ENCODE data around the gene COL4A1.

COL4A1 gene

DNA sequence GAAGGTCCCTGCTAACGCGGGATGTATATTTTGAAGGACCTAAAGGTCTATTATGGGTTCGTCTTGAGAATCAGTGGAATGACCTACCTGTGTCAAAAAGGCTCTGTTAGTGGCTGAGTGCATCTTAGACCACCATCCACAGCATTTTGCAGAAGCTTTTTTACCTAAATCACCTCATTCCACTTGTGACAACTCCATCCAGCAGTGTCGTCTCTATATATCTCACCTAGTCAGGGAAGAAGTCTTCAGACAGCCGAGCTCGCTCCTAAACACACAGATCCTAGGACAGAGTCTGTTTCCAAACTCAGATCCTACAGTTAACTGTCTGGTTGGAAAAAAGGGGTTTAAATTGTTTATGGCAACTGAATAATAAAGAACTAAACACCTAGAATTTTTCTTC lies 33.7 kb downstream of the COL4A1 start:
- no peak for DNase-seq (ENCODE audit: low read depth)

DNA sequence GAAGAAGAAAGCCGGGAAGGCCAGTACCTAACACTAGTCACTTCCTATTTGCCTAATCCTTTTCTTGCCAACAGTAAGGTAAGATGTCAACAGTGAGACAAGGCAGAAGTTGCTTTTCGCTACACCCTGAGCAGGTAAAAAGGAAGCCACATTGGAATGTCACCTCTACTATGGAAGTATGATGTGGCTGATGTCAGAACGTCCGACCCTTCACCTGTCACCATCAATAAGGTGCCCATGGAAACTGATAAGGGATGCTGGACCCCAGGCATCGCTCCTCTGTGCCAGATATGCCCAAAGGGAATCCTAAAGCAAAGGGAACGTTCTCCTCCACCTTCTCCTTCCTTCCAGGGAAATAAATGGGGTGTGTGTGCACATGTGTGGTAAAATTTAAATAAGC lies 34.3 kb downstream of the COL4A1 start:
- DNase-seq (ENCODE audit: low read depth), result no peak

- DNase-seq (ENCODE audit: low read depth), result no peak
Measured at GRCh38 chr13:110272227-110272626, 34.7 kb downstream of the COL4A1 start.

DNA sequence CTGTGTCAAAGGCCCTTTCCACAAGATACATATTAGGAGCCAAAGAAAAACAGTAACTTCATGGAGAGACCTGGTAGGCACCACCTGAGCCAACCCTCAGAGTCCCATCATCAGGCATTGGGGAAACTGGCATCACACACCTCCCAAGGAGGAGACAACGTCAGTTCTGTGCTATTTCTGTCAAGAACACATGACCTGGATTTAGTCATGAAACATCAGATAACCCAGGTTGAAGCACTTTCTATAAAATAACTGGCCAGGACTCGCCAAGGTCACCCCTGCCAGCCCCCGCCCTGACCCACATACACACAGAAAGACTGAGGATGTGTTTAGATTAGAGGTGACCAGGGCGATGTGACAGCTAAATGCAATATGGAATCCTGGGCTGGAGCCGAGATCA lies 35.6 kb downstream of the COL4A1 start:
- DNase-seq (ENCODE audit: low read depth), result no peak

- DNase-seq (ENCODE audit: low read depth), result no peak
Measured at GRCh38 chr13:110270507-110270906, 36.5 kb downstream of the COL4A1 start.

- DNase-seq (ENCODE audit: low read depth), result no peak
Measured at GRCh38 chr13:110269509-110270185, 37.3 kb downstream of the COL4A1 start.

GRCh38 chr13:110268576-110269185 lies 38.3 kb downstream of the COL4A1 start:
- no peak for DNase-seq (ENCODE audit: low read depth)

- no peak for DNase-seq (ENCODE audit: low read depth)
Measured at GRCh38 chr13:110268061-110268460, 38.9 kb downstream of the COL4A1 start.

- DNase-seq (ENCODE audit: low read depth), result no peak
Measured at GRCh38 chr13:110266983-110267382, 40.0 kb downstream of the COL4A1 start.

DNA sequence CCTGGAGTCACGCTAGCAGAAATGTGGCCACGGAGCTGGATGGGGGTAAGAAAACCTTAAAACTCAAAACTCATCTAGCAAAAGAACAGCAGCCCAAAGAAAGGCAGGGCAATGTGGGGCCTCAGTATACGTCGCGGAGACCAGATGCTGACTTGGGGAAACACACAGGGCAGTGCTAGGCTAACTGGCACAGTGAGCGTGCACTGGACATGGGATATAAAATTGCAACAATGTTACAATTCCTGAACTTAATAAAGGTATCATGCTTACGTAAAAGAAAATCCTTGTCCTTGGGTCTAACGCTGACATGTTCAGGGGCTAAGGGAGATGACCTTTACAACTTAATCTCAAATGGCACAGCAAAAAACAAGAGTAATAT lies 40.5 kb downstream of the COL4A1 start:
- no peak for DNase-seq (ENCODE audit: low read depth)

- DNase-seq (ENCODE audit: low read depth), result no peak
Measured at GRCh38 chr13:110265682-110266430, 41.1 kb downstream of the COL4A1 start.

- no peak for DNase-seq (ENCODE audit: low read depth)
Measured at GRCh38 chr13:110265341-110265681, 41.6 kb downstream of the COL4A1 start.

DNA sequence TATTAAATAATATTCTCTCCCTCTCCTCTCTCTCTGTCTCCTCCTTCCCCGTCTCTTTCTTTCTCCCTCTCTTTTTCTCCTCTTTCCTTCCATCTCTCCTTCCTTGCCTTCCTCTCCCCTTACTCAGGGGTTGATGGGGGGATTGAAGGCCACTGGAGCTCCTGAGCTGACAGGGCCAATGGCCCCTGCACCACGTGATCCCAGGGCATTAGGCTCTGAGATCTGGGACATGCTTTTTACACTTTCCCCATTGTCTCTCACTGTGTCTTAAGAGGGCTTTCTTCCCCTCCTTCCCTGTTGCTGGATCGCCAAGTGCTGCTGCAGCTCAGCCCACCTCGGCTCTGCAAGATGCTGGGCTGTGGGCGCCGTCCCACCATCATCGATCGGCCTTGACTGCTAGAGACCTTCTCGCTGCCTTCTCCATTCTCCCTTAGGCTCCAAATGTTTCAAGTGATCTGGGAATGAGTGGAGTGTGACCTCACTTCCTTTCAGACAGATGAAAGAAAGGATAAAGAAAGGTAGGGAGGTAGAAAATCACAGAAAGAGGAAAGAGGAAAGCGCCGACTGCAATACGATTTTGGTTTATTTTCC lies 42.2 kb downstream of the COL4A1 start:
- no peak for DNase-seq (ENCODE audit: low read depth)

- no peak for DNase-seq (ENCODE audit: low read depth)
Measured at GRCh38 chr13:110263888-110264287, 43.1 kb downstream of the COL4A1 start.

GRCh38 chr13:110263404-110263803 lies 43.6 kb downstream of the COL4A1 start:
- DNase-seq (ENCODE audit: low read depth), result no peak

DNA sequence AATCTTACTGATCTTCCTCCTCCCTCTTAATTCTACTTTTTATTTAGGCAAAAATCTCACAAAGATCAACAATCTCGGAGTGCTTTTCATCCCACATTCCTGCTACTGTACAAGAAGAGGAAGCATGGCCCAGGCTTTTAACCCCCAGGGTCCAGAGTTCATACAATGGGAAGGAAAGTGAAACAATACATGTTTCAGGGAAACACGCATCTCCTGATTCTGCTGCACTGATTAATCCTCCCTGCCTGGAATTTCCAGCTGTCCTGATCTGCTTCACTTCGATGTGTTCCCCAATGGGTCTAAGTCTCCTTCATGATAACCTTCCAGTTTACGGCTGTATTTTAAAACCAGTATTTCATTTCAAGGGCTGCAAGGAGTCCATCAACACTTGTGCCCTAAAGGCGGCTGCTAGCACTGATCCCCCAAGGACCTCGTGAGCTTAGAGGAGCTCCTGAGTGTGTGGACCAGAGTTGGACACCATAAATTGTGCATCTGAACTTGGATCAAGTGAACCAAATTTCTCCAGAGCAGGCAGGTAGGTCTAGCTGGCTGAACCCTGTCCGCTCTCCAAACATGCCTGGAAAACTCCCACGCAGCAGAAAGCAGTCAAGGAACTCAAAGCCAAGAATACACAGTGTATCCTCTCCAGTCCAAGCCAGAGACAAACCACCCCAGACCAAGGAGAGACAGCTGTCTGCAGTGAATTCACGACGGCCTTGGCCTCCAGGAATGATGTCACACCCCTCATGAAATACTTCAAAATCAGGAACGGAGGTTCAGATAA lies 44.3 kb downstream of the COL4A1 start:
- DNase-seq (ENCODE audit: low read depth), result no peak

- DNase-seq (ENCODE audit: low read depth), result no peak
Measured at GRCh38 chr13:110262082-110262436, 44.9 kb downstream of the COL4A1 start.

- DNase-seq (ENCODE audit: low read depth), result no peak
Measured at GRCh38 chr13:110261166-110262081, 45.5 kb downstream of the COL4A1 start.

- DNase-seq (ENCODE audit: low read depth), result no peak
Measured at GRCh38 chr13:110259651-110260050, 47.3 kb downstream of the COL4A1 start.

DNA sequence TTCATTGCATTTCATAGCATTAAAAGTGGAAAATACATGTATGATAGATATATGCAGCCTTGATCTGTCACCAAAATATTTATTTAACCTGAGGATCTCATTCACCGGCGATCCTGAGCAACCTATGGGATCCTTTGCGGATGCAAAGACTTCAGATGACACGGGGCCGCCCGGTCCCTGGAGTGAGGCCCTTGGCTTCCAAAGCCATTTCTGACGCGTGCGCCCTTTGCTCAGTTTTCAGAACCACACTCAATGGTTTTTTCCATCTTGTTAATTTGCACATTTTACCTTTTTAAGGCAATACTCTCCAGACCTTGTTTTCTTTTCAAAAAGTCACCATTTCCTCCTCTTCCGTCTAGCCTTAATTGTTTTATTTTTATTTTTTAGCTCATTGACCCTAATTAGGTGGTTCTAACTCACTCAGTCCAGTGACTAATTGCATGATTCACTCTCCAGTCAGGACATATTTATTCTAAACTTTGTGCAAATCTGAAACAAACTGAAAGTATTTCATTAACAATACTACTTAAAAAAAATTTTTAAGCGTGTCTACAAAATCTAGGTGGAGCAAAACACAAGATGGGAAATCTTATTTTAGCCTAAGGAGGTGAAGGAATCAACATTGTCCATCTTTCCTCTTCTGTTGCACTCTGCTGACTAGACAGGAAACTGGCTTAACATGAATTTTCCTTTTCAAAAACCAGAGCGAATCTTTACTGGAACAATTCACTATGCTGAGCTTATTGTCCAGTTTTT lies 47.9 kb downstream of the COL4A1 start:
- DNase-seq (ENCODE audit: low read depth), result no peak

GRCh38 chr13:110257408-110257807 lies 49.5 kb downstream of the COL4A1 start:
- DNase-seq (ENCODE audit: low read depth), result no peak
